Peyer's patch (tissue), 4 donors: ENCODE measurements around the gene KANSL1. TPM values are rescaled to one million over a fixed set of nuclear protein-coding genes. Genes with fewer than 3 reads are reported as not detected.

Experiments used
- DNase-seq, 3 donors: peaks; one replicate each; pipeline ENCODE4 v3.0.0-alpha.2; 2017 to 2019
- H3K27ac ChIP-seq, 4 donors: fragments of 200-600 bp; sonication (generic); one replicate each; pipeline ENCODE4 v1.5.1; 2016 to 2019
- H3K27me3 ChIP-seq, 2 donors: fragments of 200-600 bp; sonication (generic); one replicate each; pipeline ENCODE4 v1.5.1; 2019
- H3K36me3 ChIP-seq, 3 donors: fragments of 200-600 bp; sonication (generic); one replicate each; pipeline ENCODE4 v1.5.1; 2016 to 2019
- H3K4me1 ChIP-seq, 4 donors: fragments of 200-600 bp; sonication (generic); one replicate each; pipeline ENCODE4 v1.5.1; 2016 to 2019
- H3K4me3 ChIP-seq, 4 donors: fragments of 200-600 bp; sonication (generic); 1 replicate in 3 of 4; 2 replicates in 1 of 4; pipeline ENCODE4 v1.5.1; 2016 to 2019; ENCODE audit warnings: mild to moderate bottlenecking in 1 of 4
- H3K9me3 ChIP-seq, 4 donors: fragments of 200-600 bp; sonication (generic); one replicate each; pipeline ENCODE4 v1.5.1; 2016 to 2019; ENCODE audit warnings: mild to moderate bottlenecking in 1 of 4
- CTCF ChIP-seq, 6 experiments: fragments of 450-650 bp in 4 of 6; fragments of 200-600 bp in 2 of 6; sonication (generic) in 1 of 6; IDR thresholded peaks; one replicate each; pipeline ENCODE4 v1.5.1; 2017 to 2019; ENCODE audit warnings: antibody characterized with exemption in 6 of 6, mild to moderate bottlenecking in 3 of 6, moderate library complexity in 1 of 6
- POLR2A ChIP-seq, 2 donors: fragments of 450-650 bp; IDR thresholded peaks; one replicate each; pipeline ENCODE4 v1.5.1; 2017; ENCODE audit warnings: antibody characterized with exemption in 2 of 2, mild to moderate bottlenecking in 2 of 2, moderate library complexity in 2 of 2
- total RNA-seq, 4 donors: library from RNA; depleted of rRNA; stranded (reverse); fragments of >200 nt; gene quantifications; one replicate each; pipeline ENCODE4 v1.1.0, GENCODE V29; 2016

The KANSL1 gene
- total RNA-seq, 4 donors from 2014 or later: 97.6 to 328 (median 141) TPM

- Histone ChIP-seq H3K27ac (no peak overlapping the region), H3K27me3 (no peaks in the 10 kb centered on the region), H3K36me3 (no peaks in the 10 kb centered on the region), H3K9me3 (no peaks in the 10 kb centered on the region), H3K4me3 (no peak overlapping the region), H3K4me1 (peaks cover 0 to 11% (median 8%) of the 10 kb centered on the region in 4 donors)
- DNase-seq: no peak
- TF ChIP-seq CTCF (IDR thresholded peaks at IDR 0.05) (no peak), POLR2A (IDR thresholded peaks at IDR 0.05) (no peak)
Measured at GRCh38 chr17:46198233-46198632, 5.0 kb upstream of the KANSL1 start.

GRCh38 chr17:46197530-46197929, 4.3 kb upstream of the KANSL1 start:
- Histone ChIP-seq H3K9me3 (no peaks in the 10 kb centered on the region), H3K27me3 (no peaks in the 10 kb centered on the region), H3K27ac (no peak overlapping the region), H3K4me1 (peaks cover 0 to 11% (median 7%) of the 10 kb centered on the region in 4 donors), H3K36me3 (no peaks in the 10 kb centered on the region), H3K4me3 (no peak overlapping the region)
- DNase-seq: no peak
- TF ChIP-seq CTCF (IDR thresholded peaks at IDR 0.05): no peak
- no peak for TF ChIP-seq POLR2A (IDR thresholded peaks at IDR 0.05)

- no peak for DNase-seq
- Histone ChIP-seq H3K4me3 (no peak overlapping the region), H3K36me3 (no peaks in the 10 kb centered on the region), H3K4me1 (peaks cover 0 to 11% (median 7%) of the 10 kb centered on the region in 4 donors), H3K27me3 (no peaks in the 10 kb centered on the region), H3K9me3 (no peaks in the 10 kb centered on the region), H3K27ac (peak overlapping the region in 1 of 4 donors; percentile 2)
- TF ChIP-seq POLR2A (IDR thresholded peaks at IDR 0.05): no peak
- no peak for TF ChIP-seq CTCF (IDR thresholded peaks at IDR 0.05)
Measured at GRCh38 chr17:46195939-46196716, 2.9 kb upstream of the KANSL1 start.

- TF ChIP-seq POLR2A (IDR thresholded peaks at IDR 0.05): no peak
- no peak for TF ChIP-seq CTCF (IDR thresholded peaks at IDR 0.05)
- Histone ChIP-seq H3K27me3 (no peaks in the 10 kb centered on the region), H3K27ac (peak overlapping the region; percentile 98 to 100 (median 100)), H3K4me1 (peaks cover 0 to 19% (median 7%) of the 10 kb centered on the region in 4 donors), H3K36me3 (no peaks in the 10 kb centered on the region), H3K4me3 (no peak overlapping the region), H3K9me3 (no peaks in the 10 kb centered on the region)
- DNase-seq: no peak
Measured at GRCh38 chr17:46195217-46195855, 2.1 kb upstream of the KANSL1 start.

GRCh38 chr17:46194393-46195216, 1.4 kb upstream of the KANSL1 start:
- Histone ChIP-seq H3K4me3 (peak overlapping the region; percentile 72 to 100 (median 96)), H3K27ac (peak overlapping the region; percentile 98 to 100 (median 100)), H3K4me1 (peaks cover 0 to 26% (median 6%) of the 10 kb centered on the region in 4 donors), H3K36me3 (no peaks in the 10 kb centered on the region), H3K9me3 (no peaks in the 10 kb centered on the region), H3K27me3 (no peaks in the 10 kb centered on the region)
- DNase-seq: peak in 1 of 3 donors; percentile 40
- TF ChIP-seq POLR2A (IDR thresholded peaks at IDR 0.05) (peak in 1 of 2 donors; percentile 32), CTCF (IDR thresholded peaks at IDR 0.05) (peak in 5 of 6 experiments; percentile 30 to 58 (median 35))
